OCI-LY1 (cell line): ENCODE results near the gene DNASE1L2.

Experiments
- EZH2 ChIP-seq: fragments of 200-600 bp; sonication (generic), shearing (Covaris generic); IDR thresholded peaks from 2 replicates; pipeline ENCODE4 v1.8.0; 2017; ENCODE audit warnings: borderline replicate concordance, mixed run types, mild to moderate bottlenecking, antibody characterized with exemption, low read length, moderate library complexity, mixed read lengths
- TF ChIP-seq, protein P1 (sequence below): fragments of 200-600 bp; sonication (generic), shearing (Covaris generic); IDR thresholded peaks from 2 replicates; pipeline ENCODE4 v1.5.1; 2017; ENCODE audit warnings: mild to moderate bottlenecking, antibody characterized with exemption, low read length, moderate library complexity, mixed read lengths

DNA sequence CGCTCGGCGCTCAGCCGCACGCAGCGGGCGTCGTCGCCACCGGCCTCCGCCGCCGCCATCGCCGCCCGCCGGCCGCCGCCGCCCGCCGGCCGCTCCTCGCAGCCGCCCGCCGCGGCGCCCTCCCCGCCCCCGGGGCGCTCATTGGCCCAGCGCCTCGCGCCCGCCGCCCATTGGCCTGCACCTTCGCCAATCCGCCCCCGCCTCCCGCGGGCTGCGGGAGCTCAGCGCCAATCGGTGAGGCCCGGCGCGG is 21.6 kb upstream of the DNASE1L2 start, which contains the start of gene PGP:
- TF ChIP-seq, protein P1, sequence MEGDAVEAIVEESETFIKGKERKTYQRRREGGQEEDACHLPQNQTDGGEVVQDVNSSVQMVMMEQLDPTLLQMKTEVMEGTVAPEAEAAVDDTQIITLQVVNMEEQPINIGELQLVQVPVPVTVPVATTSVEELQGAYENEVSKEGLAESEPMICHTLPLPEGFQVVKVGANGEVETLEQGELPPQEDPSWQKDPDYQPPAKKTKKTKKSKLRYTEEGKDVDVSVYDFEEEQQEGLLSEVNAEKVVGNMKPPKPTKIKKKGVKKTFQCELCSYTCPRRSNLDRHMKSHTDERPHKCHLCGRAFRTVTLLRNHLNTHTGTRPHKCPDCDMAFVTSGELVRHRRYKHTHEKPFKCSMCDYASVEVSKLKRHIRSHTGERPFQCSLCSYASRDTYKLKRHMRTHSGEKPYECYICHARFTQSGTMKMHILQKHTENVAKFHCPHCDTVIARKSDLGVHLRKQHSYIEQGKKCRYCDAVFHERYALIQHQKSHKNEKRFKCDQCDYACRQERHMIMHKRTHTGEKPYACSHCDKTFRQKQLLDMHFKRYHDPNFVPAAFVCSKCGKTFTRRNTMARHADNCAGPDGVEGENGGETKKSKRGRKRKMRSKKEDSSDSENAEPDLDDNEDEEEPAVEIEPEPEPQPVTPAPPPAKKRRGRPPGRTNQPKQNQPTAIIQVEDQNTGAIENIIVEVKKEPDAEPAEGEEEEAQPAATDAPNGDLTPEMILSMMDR, result no peak
- no peak for TF ChIP-seq EZH2
